GM18505 (cell line): Measurements from ENCODE around the gene HDAC10.

Source experiments
- ATAC-seq: cut with Tn5 transposase; IDR thresholded peaks from one replicate; pipeline ENCODE4 v1.9.1; 2021; ENCODE audit not compliant: unreplicated experiment
- POLR2A ChIP-seq: IDR thresholded peaks from 4 replicates; pipeline ENCODE4 v1.6.1; 2011; ENCODE audit warnings: borderline replicate concordance; ENCODE audit not compliant: insufficient read depth, insufficient read length; ENCODE audit errors: extremely low read depth

HDAC10 gene

DNA sequence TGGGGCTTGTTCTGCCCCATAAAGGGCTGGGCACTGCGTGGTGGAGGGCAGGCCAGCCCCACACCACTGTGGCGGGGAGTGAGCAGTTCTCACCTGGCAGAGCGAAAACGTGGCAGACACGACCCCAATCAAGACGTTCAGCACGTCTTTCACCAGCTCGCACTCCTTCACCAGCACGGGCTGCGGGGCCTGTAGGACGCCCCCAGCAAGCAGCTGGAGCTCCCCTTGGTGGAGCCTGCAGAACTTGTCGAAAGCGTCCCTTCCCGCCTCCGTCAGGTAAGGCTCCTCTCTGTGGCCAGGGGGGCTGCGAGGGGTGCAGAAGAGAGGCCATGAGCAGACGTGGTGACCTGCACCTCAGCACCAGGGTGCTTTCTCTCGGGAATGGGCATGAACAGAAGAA lies 17.8 kb downstream of the HDAC10 start:
- no peak for ATAC-seq
- TF ChIP-seq POLR2A = no peak

DNA sequence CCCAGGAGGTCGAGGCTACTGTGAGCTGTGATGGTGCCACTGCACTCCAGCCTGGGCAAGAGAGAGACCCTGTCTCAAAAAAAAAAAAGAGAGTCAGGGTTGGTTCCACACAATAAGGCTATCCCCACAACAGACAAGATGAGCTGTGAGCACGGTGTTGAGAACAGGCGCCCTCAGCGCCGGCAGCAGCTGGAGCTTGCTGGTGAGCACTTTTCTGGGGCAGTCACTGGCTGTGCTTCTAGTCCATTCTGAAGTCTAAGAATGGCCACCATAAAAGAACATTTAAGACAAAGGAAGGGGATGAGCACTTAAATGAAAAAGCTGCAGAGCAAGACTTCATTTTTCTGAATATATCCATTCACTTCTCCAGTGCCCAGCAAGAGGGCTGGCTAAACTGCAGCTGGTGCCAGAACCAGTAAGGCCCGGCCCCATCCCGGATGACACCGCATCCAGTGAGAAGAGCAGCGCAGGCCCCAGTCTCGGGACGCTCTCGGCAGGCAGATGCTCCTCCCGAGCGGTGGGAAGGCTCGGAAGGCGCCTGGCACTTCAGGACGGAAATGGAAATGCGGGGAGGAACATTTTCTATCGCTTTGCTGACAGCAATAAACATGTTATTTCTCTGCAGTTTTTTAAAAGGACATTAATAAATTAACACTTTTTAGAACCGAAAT lies 18.4 kb downstream of the HDAC10 start:
- no peak for ATAC-seq
- no peak for TF ChIP-seq POLR2A

DNA sequence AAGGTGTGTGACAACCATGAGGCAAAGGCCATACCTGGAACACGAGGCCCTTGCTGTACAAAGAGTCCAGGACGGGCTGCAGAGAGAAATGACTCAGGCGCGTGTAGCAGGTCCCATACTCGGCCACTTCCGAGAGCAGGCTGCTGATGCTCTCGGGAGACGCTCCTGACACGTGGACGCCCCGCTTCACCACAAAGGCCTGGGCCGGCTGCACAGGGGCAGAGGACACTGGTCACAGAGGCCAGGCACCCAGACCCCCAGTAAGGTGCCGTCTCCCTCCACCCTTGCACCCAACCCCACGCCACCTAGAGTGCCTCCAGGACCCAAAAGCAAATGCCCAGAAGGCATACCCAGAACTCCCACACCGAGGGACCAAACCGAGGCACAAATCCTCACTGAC lies 21.7 kb downstream of the HDAC10 start:
- ATAC-seq = no peak
- TF ChIP-seq POLR2A = no peak

DNA sequence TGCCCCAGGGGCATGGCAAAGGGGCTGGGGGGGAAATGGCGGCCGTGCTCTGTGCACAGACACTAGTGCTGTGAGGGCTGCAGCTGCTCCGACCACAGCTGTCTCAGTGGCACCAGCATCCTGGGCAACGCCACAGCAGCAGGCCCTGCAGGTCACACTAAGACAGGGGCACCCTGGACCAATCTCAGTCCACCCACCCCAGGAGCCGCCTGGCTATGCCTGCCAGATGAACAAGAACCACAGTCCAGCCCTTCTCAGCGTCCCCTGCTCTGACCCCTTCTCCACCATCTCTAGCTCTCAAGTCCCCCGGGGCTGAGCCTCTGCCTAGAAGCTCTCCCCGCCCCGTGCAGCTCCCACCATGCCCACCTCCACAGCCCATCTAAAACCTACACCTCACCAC lies 22.7 kb downstream of the HDAC10 start:
- TF ChIP-seq POLR2A = no peak
- ATAC-seq = no peak

DNA sequence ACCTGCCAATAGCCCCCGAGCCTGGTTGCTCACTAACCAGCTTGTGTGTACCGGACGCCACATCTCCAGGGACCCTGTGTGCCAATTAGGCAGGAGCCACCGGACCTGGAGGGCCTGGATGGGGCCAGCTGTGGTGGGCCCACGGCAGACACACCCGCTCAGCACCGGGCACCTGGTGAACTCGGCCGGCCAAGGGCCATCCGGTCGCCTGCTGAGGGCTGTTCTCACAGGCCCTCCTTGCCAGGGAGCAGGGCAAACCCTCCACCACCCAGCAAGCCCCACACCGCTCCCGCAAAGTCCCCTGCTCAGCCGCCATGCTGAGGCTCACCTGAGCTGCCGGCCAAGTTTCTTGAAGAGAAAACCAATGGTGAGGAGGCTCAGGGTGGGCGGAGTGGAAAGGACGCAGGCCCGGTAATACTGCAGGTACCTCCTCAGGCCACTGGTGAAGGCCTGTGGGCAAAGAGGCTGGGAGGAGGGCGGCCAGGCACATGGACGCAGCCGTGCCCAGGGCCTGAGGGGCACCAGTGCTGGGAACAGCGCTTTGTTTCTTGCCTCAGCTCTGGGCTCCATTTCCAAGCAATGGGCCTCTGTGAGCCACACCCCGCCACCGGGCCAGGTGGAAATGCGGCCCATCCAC lies 23.4 kb downstream of the HDAC10 start:
- no peak for TF ChIP-seq POLR2A
- ATAC-seq = no peak

DNA sequence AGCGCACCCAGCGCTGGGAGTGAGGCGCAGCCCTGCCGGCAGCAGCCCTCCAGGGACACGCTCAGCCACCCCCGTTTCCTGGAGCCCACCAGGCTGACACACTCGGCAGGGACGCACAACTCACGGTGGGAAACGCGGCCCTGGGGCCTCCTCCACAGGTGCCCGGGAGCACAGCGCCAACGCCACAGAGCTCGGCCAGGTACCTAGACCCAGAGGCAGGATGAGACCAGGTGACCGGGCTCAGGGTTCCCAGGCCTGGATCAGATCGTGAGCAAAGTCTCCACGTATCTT lies 24.2 kb downstream of the HDAC10 start:
- ATAC-seq = no peak
- TF ChIP-seq POLR2A = no peak

DNA sequence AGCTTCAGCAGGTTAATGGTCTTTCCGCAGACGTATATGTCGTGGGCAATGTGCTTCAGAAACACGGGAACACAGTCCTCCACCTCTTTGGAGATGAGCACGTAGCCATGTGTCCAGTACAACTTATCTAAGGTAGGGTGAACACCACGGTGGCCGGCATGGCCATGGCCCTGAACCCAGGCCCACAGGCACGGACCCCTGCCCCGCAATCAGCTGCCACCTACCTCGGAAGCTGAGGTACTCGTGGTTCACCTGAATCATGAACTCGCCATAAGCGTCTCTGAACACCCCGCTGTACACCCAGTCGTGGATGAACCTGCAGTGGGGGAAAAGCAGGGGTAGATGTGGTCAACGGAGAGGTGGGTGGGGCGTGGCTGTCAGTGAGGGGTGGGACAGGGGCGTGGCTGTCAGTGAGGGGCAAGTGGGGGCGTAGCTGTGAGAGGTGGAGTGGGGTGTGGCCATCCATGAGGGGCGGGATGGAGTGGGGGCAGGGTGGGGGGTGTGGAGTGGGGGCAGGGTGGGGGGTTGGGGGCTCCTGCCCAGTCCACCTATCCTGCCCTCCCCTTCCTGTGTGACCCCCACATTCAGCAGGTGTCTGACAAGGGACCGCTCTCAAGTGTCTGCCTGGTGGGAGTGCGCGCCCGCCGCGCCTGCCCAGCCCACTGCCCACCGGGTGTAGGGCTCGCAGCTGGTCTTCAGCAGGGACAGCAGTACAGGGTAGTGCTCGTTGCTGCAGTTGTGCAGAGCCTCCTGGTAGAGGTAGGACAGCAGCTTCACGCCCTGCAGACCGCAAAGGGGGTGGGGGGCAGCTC lies 24.8 kb downstream of the HDAC10 start:
- no peak for TF ChIP-seq POLR2A
- no peak for ATAC-seq

DNA sequence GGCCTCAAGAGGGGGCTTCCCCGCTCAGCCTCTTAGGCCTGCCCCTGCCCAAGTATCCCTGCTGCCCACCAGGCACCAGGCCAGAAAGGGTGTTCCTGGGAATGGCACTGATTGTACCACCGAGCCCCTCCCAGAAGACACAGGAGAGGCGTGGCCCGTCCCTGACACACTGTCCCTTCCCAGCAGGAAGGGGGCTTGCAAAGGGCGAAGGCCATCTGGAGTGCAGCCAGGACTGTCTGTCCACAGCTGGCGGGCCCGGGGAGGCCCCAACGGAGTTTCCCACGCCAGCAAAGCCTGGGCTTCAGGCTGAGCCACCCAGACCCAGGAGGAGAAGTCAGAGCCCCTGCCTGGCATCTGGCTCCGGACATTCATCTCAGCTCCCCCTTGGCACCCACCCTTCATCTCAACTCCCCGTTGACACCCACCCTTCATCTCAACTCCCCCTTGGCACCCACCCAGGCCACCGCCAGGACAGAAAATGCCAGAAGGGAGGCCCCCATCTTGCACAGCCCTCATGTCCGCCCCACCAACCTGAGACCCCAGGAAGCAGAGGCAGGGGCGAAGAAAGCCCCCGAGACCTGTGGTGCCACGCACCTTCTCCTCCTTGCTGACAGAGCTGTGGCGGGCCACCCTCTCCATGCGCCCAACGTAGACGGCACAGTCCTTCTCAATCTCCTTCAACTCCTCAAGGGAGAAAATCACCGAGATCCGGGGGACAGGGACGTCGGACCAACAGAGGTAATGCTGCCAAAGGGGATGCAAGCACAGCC lies 25.7 kb downstream of the HDAC10 start:
- ATAC-seq = no peak
- TF ChIP-seq POLR2A = no peak

DNA sequence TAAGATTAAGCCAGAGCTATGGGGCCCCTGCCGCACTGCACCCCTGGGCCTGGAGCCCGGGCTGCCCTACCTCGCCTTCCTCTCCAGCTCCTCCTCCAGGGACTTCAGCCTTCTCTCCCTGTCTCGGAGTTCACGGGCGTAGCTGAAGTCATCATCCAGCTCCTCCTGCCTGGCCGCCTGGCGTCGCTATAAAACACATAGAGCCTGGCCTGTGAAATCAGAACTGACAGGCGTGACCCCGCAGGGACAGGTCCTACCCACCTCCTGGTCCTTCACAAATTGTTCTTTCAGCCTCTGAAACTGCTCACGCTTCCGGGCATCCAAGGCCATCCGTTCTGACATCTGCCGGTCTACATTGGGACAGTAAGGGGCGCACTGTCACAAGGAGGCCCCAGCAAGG lies 27.0 kb downstream of the HDAC10 start:
- no peak for ATAC-seq
- TF ChIP-seq POLR2A = no peak

DNA sequence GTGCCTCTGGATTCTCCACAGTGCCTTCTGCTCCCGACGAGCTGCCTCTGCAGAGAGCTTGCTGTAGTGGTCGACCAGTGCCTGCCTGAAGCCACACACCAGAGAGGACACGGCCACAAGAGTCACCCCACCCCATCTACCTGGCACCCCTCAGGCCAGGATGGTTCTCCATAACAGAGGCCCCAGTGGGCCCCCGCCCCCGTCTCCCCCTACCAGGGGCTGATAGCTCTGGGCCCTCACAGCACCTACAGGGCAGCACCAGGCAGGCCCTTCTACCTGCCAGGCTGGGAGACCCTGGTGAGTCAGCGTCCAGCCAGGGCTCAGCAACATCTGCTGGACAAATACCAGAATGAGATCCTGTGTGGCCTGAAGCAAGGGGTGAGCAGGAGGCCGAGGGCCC lies 28.6 kb downstream of the HDAC10 start:
- no peak for TF ChIP-seq POLR2A
- ATAC-seq = no peak

DNA sequence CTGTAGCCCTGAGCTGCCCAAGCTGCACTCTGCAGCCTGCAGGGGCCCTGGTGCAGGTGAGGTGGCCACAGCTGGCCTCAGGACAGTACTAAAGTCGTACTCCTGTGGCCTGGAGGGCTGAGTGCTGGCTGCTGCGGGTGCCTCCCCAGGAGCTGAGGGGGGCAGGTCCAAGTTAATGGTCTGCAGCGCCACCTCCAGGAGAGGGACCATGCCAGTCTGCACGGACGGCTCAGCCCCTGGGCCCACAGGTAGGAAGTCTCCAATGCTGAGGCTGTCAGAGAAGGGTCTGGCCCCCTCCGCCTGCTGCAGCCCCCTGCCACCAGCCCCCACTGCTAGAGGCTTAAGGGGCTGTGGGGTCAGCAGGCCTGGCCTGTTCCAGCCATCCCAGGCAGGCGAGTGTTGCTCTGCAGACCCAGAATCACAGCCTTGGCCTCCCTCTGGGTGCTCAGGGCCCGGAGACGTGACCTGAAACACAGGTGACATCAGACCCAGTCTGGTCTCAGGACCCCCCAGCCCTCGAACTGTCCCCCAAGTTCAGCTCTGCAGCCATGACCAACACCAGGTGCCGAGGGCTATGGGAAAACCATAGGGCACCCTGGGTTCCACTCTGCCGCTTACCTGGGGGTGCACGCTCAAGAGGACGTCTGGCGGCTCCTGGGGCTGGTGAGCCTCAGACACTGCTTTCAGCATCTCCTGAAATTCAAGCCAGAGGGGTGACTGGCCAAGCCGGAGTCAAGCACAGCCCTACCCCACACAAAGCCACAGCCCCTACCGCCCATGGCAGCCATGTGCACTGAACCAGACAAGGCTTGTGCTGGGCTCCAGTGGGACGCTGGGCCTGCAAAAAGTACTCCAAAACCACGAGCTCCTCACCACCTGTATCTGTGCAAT lies 29.4 kb downstream of the HDAC10 start:
- ATAC-seq = no peak
- no peak for TF ChIP-seq POLR2A

DNA sequence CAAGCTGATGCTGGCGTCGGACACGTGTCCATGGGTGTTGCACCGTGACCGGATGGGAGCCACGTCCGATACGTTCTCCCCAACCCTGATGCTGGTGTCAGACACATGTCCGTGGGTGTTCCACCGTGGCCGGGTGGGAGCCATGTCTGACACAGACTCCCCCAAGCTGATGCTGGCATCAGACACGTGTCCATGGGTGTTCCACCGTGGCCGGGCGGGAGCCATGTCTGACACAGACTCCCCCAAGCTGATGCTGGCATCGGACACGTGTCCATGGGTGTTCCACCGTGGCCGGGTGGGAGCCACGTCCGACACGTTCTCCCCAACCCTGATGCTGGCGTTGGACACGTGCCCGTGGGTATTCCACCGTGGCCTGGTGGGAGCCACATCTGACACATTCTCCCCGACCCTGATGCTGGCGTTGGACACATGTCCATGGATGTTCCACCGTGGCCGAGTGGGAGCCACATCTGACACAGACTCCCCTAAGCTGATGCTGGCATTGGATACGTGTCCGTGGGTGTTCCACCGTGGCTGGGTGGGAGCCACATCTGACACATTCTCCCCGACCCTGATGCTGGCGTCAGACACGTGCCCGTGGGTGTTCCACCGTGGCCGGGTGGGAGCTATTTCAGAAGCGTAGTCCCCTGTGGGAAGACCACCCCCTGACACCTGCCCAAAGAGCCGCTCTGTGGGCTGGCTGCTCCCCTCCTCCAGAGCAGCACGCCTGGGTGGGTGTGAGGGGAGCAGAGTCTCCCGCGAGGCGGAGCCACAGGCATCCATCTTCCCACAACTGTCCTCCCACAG lies 30.3 kb downstream of the HDAC10 start:
- no peak for ATAC-seq
- no peak for TF ChIP-seq POLR2A

DNA sequence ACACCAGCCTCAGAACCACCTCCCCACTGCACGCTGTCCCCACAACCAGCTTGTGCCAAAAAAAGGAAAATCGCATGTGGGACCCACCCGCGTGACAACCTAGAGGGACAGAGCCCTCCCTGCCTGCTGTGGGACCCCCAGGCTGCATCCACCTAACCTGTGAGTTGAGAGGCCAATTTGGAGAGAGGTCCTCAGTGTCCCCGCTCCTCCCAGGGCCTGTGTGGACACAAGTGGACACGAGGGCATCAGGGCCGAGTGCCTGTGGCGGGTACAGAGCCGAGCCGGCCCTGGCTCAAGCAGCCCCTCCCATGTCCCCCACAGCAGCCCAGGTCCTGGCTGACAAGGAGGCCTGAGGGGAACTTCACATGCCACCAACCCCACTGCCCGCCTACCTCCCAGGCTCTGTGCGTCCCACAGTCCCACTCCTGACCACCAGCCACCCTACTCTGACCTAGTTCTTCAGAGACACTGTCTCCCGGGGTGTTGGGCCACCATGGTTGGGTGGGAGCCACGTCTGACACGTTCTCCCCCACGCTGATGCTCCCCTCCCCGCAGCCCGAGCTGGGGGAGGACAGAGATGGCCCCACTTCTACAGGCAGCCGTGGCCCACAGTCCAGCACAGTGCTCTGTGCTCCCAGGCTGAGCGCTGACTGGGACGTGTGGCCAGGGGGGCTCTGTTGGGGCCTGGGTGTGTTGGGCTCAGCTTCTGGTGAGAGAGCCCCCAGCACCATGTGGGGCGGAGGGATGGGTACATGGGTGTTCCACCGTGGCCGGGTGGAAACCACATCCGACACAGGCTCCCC lies 31.1 kb downstream of the HDAC10 start:
- no peak for ATAC-seq

More for the DNA sequence above, 31.1 kb downstream of the HDAC10 start:
- TF ChIP-seq POLR2A = no peak
